ENCODE data around the gene NSD1. TPM values are rescaled to one million over a fixed set of nuclear protein-coding genes. Genes with fewer than 3 reads are reported as not detected.
A peak's percentile ranks its signal among the peaks of the same experiment; 100 is the strongest.

Gene NSD1
- total RNA-seq, 2 experiments from 2014 or later, result 87.6 to 93.3 TPM

DNA sequence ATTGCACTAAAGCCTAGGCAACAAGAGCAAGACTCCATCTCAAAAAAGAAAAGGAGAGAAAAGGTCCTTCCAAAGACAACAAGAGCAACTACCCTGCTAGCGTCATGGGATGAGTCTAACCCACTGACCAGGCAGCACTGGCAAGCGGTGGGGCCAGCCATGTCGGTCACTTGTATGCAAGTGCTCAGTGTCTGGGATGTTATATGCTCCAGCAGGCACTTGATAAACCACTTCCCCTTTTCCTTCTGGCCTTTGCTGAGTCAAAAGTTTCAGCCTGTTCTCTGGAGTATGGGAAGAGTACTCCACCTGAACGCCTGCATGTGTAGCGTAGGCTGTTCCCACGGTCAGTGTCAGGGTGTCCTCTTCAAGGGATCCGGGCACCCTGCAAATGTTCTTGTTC lies 187.3 kb downstream of the NSD1 start:
- Mint-ChIP-seq H3K27ac (no peak overlapping the region), H3K27me3 (no peaks in the 10 kb centered on the region), H3K4me3 (no peak overlapping the region), H3K36me3 (ENCODE audit: low read depth) (peaks cover 21% of the 10 kb centered on the region), H3K4me1 (ENCODE audit: low read depth) (peaks cover 22% of the 10 kb centered on the region), H3K9me3 (no peaks in the 10 kb centered on the region)
- DNase-seq (peak in 1 of 14 experiments; percentile 31), ATAC-seq (ENCODE audit: poor library complexity) (no peak)
- Histone ChIP-seq H3K9me3 (ENCODE audit: control insufficient read depth in 1 of 2, insufficient read depth in 1 of 2, low read length in 2 of 2) (peaks cover 0 to 4% of the 10 kb centered on the region in 2 experiments), H3K27ac (ENCODE audit: low read depth in 1 of 2, low read length in 2 of 2) (no peak overlapping the region), H3K36me3 (ENCODE audit: insufficient read depth, low read length) (peaks cover 6% of the 10 kb centered on the region), H3K27me3 (ENCODE audit: control insufficient read depth in 1 of 2, insufficient read depth in 2 of 2, low read length in 2 of 2) (no peaks in the 10 kb centered on the region), H3K4me3 (ENCODE audit: low read length) (no peak overlapping the region), H3K4me1 (ENCODE audit: insufficient read depth, low read length) (peaks cover 14% of the 10 kb centered on the region)
- ChIA-PET POLR2A (no interaction called here), CTCF (no interaction called here)
- no peak for TF ChIP-seq CTCF (IDR thresholded peaks at IDR 0.05)
- intact Hi-C loops (cut with DNase I, micrococcal nuclease), result no loop called here

- ATAC-seq (ENCODE audit: poor library complexity), result no peak
- H3K9me3 Mint-ChIP-seq, result no peaks in the 10 kb centered on the region
- no peaks in the 10 kb centered on the region for H3K9me3 ChIP-seq (ENCODE audit: control insufficient read depth in 1 of 2, insufficient read depth in 1 of 2, low read length in 2 of 2)
- no peak overlapping the region for H3K27ac Mint-ChIP-seq
- no peak for TF ChIP-seq CTCF (IDR thresholded peaks at IDR 0.05)
- CTCF ChIA-PET, result interaction anchor here (1.3 kb wide), 1 partner anchor 10 kb away, joined by 3 read pairs; no protein-coding TSS in a partner anchor
- H3K36me3 ChIP-seq (ENCODE audit: insufficient read depth, low read length), result peaks cover 18% of the 10 kb centered on the region
- H3K4me3 Mint-ChIP-seq, result no peak overlapping the region
- H3K4me3 ChIP-seq (ENCODE audit: low read length), result no peak overlapping the region
- DNase-seq, result no peak
- POLR2A ChIA-PET, result no interaction called here
- intact Hi-C loops (cut with DNase I, micrococcal nuclease), result no loop called here
- H3K27me3 Mint-ChIP-seq, result no peaks in the 10 kb centered on the region
- no peaks in the 10 kb centered on the region for H3K27me3 ChIP-seq (ENCODE audit: control insufficient read depth in 1 of 2, insufficient read depth in 2 of 2, low read length in 2 of 2)
- H3K4me1 ChIP-seq (ENCODE audit: insufficient read depth, low read length), result peaks cover 7% of the 10 kb centered on the region
- no peak overlapping the region for H3K27ac ChIP-seq (ENCODE audit: low read depth in 1 of 2, low read length in 2 of 2)
- peaks cover 5% of the 10 kb centered on the region for H3K4me1 Mint-ChIP-seq (ENCODE audit: low read depth)
- peaks cover 32% of the 10 kb centered on the region for H3K36me3 Mint-ChIP-seq (ENCODE audit: low read depth)
Measured at GRCh38 chr5:177325868-177326381, 192.4 kb downstream of the NSD1 start.

DNA sequence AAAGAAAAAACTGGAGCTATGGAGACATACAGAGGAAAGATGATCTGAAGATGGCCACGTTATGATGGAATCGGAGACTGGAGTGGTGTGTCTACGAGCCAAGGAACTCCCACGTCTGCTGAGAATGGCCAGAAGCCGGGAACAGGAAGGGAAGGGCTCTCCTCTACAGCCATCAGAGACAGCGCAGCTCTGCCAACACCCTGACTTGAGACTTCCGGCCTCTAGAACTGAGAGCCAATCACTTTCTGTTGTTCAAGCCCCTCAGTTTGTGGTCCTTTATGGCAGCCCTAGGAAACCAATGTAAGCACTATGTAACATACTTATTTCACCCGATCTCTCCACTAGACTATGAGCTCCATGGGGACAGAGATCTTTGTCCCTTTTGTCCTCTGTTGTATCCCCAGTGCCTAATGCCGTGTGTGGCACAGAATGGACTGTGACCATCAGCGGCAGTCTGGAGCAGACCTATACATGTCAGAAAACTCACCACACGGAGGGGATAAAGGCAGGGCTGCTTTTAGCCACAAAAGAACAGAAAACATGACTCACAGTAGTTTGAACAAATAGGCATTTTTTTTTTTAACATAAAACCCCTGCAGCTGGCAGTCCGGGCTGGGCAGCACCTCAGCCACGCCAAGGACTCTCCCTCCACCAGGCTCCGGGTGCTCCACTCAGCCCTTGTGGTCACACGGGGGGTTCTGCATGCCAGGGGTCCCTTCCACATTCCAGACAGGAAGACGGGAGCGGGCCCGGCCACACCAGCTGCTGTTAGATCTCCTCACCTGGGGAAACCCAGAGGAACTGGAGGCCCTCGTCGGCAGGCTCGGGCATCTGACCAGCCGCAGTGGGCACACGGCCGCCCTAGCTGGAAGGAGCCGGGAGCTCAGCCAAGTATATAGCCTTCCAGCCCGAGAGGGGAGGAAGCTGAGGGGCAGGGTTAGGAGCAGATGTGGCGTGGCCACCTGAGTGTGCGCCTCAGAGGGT lies 194.3 kb downstream of the NSD1 start:
- Histone ChIP-seq H3K9me3 (ENCODE audit: control insufficient read depth in 1 of 2, insufficient read depth in 1 of 2, low read length in 2 of 2) (no peaks in the 10 kb centered on the region), H3K4me1 (ENCODE audit: insufficient read depth, low read length) (peaks cover 7% of the 10 kb centered on the region), H3K27me3 (ENCODE audit: control insufficient read depth in 1 of 2, insufficient read depth in 2 of 2, low read length in 2 of 2) (no peaks in the 10 kb centered on the region), H3K4me3 (ENCODE audit: low read length) (no peak overlapping the region), H3K36me3 (ENCODE audit: insufficient read depth, low read length) (peaks cover 33% of the 10 kb centered on the region), H3K27ac (ENCODE audit: low read depth in 1 of 2, low read length in 2 of 2) (no peak overlapping the region)
- Mint-ChIP-seq H3K4me3 (no peak overlapping the region), H3K36me3 (ENCODE audit: low read depth) (peaks cover 47% of the 10 kb centered on the region), H3K9me3 (no peaks in the 10 kb centered on the region), H3K4me1 (ENCODE audit: low read depth) (peaks cover 5% of the 10 kb centered on the region), H3K27ac (peak overlapping the region; percentile 2), H3K27me3 (no peaks in the 10 kb centered on the region)
- ChIA-PET CTCF (interaction anchor here (1.0 to 1.4 kb wide), 3 partner anchors 18 to 63 kb away, joined by 3 read pairs; no protein-coding TSS in a partner anchor), POLR2A (no interaction called here)
- intact Hi-C loops (cut with DNase I, micrococcal nuclease), result no loop called here
- no peak for TF ChIP-seq CTCF (IDR thresholded peaks at IDR 0.05)
- DNase-seq (peak in 1 of 14 experiments; percentile 60), ATAC-seq (ENCODE audit: poor library complexity) (peak; percentile 39)

Data from CD4-positive, alpha-beta T cell (primary cell).